GM19395 (cell line): ENCODE data around the gene MYLK4.

Experiments
- ATAC-seq: cut with Tn5 transposase; IDR thresholded peaks from one replicate; pipeline ENCODE4 v1.9.1; 2021; ENCODE audit warnings: mild to moderate bottlenecking, moderate library complexity; ENCODE audit not compliant: unreplicated experiment

The MYLK4 gene

GRCh38 chr6:2710412-2710811 is 40.3 kb downstream of the MYLK4 start:
- no peak for ATAC-seq

DNA sequence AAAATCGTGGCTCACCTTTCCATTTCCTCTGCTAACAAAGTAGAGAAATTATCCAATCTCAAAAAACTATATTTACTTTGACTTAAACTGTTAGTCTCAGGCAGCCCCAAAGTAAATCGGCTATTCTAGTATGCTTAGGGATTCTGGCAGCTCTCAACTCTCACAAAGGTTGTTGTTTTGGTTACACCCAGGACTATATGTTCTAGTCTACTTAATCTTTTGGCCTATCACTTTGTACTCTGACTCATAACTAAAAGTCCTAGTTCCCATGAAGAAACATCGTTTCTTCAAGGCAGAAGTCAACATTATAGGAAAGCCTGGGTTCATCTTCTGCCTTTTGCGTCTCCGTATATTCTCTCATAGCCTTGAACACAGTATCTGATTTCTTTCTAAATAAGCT is 42.3 kb downstream of the MYLK4 start:
- no peak for ATAC-seq

GRCh38 chr6:2706558-2706957 is 44.2 kb downstream of the MYLK4 start:
- no peak for ATAC-seq

GRCh38 chr6:2705256-2705655 is 45.5 kb downstream of the MYLK4 start:
- ATAC-seq = no peak

- no peak for ATAC-seq
Measured at GRCh38 chr6:2697291-2697690, 53.4 kb downstream of the MYLK4 start.

DNA sequence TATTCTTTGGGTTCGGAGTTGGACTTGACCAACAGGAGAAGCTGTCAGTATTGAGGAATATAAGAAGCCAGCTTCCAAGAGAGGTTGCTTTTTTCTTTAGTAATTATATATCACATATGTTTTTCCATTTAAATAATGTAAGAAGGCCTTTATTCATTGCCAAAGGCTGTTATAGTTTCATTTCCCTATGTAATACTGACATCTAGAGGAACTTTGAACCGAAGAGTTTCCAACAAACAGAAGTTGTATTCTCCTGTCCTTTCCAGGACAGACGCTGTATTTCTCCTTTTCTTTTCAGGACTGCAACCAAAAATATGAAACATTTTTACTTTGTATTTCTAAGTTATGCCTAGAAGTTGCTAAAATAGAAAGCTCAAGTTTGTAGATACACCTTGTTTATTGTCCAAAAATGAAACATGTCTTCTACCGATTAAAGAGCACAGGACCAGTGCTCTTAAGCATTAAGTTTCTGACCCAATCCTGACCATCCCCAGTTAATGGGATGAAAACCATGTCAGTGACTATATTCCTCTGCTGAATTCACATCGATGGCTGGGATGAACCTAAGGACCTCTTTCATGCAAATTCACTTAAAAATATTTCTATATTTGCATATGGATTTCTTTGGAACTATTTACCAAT is 55.1 kb downstream of the MYLK4 start:
- no peak for ATAC-seq

DNA sequence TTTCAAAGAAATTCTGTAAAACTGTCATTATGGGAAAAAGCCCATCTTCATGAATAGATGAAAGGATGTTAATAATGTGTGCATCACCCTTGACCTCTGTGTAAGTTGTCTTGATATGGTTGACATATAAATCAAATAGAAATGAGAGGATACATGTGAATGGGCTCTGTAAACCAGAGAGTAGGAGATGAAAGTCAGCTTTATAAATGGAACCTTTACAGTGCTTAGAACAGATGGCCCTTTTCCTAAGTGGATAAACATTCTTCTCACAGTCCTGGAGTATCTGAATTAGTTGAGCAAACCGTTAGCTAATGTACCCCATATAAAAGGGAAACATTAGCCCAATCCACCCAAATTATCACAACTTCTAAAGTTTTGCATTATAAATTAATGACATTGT is 57.5 kb downstream of the MYLK4 start:
- no peak for ATAC-seq

GRCh38 chr6:2688401-2689064 is 62.2 kb downstream of the MYLK4 start:
- no peak for ATAC-seq

DNA sequence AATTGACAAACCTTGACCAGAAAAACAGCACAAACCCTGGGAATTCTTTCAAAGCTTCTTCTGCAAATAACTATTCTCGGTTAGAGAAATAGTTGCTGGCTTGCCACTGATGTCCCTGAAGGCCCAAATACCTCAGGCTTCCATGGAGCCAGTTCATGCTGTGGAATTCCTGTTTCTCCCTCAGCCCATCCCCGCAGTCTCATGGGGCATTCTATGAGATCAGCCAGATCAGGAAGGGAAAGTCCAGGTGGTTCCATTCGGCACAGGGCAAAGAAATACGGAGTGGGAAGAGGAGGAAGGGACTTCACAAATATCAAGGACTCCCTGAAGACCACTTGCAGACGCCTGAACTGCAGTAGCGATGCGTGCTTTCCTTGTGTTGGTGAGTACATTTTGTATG is 63.3 kb downstream of the MYLK4 start:
- ATAC-seq = no peak

GRCh38 chr6:2686515-2686914 is 64.2 kb downstream of the MYLK4 start:
- ATAC-seq = no peak

DNA sequence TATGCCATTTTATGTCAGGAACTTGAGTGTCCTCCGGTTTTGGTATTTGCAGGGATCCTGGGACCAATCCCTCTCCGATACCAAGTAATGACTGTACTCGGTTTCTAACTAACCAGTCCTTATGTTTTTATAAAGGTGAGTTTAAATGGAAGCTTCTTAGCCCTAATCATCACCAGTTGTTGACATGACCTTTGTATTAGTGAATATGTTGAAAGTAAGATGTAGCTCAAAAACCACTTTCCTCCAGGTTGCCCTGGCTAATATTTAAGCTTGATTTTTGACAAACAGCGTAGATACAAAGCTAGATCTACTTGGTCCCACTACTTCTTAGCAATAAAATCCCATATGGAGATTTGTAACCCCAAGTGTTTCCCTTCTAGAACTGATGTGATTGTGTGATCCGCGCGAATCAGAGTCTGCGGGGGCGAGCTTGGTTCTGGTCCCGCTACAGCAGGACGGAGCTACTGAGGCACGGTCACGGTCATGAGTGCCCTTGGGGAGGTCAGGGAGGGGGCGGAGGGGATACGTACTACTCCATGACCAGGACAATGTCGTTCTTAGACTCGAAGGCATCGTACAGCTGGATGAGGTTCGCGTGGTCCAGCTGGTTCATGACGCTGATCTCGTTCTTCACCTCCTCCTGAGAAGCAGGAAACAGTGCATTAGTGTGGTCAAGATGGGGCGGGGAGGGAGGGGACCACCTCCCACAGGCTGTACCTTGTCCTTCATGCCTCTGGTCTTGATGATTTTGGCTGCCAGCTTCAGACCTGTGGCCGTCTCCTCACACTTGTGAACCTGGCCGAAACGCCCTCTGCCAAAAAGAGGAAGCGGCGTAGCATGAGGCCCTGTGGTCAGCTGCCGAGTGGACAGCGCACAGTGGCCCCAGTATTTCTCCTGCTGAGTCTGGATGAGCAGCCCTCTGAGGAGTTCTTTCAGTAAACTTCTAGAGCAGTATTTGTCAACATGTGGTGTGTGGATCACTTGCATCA is 65.7 kb downstream of the MYLK4 start:
- ATAC-seq = no peak

DNA sequence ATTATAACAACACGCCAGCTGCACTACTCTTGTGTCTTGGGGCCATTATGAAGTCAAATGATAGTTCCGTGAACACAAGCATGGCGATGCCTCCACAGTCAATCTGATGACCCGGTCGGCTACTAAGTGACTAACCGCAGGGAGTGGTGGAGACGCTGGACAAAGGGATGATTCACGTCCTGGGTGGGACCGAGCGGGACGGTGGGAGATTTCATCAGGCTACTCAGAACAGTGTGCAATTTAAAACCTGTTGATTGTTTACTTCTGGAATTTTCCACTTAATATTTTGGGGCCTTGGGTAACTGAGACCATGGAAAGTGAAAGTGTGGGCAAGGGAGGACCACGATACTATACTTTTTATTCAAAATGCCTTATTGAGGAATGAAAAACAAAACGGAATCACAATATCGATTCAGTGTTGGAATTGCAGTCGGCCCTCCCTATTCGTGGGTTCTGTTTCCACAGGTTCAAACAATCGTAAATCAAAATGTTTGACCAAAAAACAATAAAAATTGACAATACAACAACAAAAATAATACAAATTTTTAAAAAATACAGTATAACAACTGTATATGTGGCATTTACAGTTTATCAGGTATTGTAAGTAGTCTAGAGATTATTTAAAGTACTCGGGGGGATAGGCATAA is 66.5 kb downstream of the MYLK4 start:
- ATAC-seq = no peak

DNA sequence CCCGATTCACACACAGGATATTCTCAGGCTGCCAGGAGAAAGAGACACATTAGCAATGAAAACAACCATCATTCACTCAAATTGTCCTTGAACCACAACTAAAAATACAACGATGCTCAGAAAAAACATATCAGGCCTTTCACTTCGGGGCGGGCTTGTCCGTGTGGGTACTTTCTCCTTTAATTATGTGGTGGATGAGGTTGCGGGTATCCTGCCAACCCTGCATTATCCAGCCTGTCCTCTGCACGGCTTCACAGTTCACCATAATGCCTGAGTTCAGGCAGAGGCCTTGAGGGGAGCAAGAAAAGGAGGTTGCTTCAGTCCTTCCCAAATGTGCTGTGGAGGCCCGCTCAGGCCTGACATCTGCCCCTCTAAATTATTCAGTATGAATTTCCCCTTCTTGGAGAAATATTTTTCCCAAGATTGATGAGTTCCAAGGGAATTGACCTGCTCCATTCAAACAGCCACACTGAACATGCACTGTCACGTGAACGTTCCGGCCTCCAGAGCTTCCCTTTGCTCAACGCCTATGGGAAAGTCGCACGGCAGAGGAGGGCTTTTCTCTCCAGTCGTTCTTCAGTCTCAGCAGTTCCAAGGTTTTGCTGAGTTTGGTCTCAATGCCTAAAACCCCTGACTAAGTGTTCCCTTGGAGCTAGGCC is 70.3 kb downstream of the MYLK4 start:
- ATAC-seq = no peak

DNA sequence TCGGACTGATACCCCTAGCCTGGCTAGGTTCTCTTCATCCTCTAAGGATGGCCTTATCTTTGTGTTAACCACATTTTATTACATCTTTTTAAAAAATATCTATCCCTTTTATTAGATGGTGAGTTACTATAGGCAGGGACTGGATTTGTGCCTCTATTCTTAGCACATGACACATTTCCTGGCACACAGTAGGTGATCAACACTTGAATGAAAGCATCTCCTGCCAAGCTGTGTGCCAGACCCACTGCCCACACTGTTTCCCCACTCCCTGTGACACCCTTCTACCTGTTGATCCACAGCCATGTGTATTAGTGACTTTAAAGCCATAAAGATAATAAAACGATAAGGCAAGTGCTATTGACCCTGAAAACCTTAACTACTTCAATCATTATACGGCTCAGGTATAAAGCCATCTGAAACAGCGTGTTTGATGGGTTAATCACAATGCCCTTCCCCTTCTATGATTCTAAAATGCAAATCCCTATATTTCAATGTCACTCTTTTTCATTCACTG is 73.6 kb downstream of the MYLK4 start:
- no peak for ATAC-seq

DNA sequence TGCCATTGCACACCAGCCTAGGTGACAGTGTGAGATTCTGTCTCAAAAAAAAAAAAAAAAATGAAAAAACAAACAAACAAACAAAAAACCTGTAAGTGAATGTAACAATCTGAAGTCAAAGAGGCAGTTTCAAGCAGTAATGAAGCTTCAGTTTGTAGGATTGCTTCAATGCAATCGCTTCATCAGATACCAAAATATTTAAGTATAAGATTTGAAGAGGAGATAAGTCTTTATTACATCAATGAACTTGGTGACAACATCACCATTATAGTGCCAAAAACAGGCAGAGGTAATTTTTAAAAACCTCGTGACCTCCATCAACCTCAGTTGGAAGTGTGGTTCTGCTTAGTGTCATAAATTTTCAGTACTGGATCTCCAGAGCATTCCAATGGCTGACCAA is 74.7 kb downstream of the MYLK4 start:
- ATAC-seq = no peak

DNA sequence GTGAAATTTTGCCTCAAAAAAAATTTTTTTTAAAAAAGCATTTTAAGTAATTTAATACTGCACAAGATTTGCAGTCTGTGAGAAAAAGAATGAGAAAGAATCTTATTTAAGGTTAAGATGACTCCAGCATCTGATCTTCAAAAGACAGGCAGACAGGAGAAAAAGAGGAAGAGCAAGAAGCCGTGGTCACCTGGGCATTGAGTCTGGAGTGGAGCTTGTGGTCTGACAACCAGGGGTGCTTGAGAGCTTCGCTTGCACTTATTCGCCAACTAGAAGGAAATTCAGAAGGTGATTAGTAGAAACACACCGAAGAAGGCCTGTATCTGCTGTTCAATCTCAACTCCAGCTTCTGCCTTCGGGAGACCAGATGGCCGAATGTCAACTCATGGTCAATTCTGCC is 75.9 kb downstream of the MYLK4 start:
- no peak for ATAC-seq

GRCh38 chr6:2669067-2669700 is 81.5 kb downstream of the MYLK4 start:
- no peak for ATAC-seq

DNA sequence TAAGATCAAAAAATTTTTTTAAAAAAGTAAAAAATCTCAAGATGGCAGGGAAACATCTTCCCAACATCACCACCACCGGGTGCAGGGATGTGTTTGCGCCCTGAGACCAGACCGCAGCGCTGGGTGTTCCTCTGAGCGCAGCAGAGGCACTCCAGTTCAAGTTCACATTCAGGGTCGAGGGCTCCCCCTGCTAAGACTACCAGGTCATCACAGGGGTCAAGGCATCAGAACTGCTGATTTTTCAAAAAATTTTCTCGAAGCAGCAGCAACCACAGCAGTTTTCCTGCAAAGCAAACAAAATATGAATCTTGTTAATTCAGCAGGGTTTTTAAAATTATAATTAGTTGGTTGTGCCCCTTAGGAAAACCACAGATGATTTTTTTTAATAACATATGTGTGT is 83.1 kb downstream of the MYLK4 start:
- no peak for ATAC-seq

DNA sequence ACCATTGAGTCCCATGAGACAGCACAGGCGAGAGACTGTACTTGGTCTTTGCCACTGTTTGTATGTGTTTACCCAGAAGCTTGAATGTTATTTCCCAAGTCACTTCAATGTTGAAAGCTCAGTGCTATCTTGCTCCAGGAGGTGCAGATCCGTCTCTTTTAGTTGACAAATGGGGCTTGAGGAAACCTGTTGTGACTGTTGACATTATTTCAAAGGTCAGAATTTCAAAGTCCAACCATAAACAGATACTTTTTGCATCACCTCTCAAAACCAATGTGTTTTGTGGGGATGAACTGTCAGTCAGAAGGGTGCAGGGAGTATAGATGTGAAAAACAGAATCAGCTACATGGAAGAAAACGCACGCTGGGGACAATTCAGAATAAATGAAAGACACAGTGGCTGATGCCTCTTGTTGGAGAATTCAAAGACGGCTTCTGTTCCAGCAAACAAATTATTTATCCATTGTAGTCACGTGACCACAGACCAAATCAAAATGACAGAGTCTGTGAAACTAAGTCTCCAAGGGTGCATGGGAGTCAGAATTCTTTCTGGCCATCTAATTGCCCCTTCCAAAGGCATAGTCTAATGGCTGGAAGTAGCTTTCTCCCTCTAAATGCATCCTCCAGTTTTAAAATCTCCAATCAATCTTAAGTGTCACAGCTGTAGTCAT is 83.7 kb downstream of the MYLK4 start:
- no peak for ATAC-seq
